Endothelial cell of umbilical vein (primary cell): Measurements from ENCODE around the gene SEMA4C. TPM values are rescaled to one million over a fixed set of nuclear protein-coding genes. Genes with fewer than 3 reads are reported as not detected.

Experiments used
- BruUV-seq: library from RNA; stranded (reverse); fragments of 400-500 nt; replicated peaks from 2 replicates; lab custom pipeline; 2021; lab: Mats Ljungman, UMichigan
- CTCF ChIA-PET: fragments of 300-600, 350-600 bp; sonication (Branson Sonifier 250); formaldehyde crosslinking; loops from one replicate; lab custom pipeline; 2021; ENCODE audit warnings: antibody characterized with exemption, inconsistent platforms; lab: Charles Lee
- POLR2A ChIA-PET: fragments of 300-600, 350-600 bp; sonication (Branson Sonifier 250); formaldehyde crosslinking; loops from one replicate; lab custom pipeline; 2021; ENCODE audit warnings: antibody characterized with exemption, inconsistent platforms; lab: Charles Lee
- DNase-seq: peaks from one replicate; pipeline ENCODE4 v3.0.0-alpha.2; 2011; ENCODE audit warnings: low read depth, low spot score
- FAIRE-seq: peaks from 2 replicates; lab custom pipeline; 2011; peaks lifted over from hg19 to GRCh38; lab: Jason Lieb, UNC
- H2AFZ ChIP-seq: 2 replicates; pipeline ENCODE4 v1.6.0; 2012; ENCODE audit warnings: low read depth, low read length, control low read depth, inconsistent platforms
- H3K27ac ChIP-seq: 2 replicates; pipeline ENCODE4 v1.5.1; 2011; ENCODE audit warnings: low read depth, mild to moderate bottlenecking, control low read depth, low read length, moderate library complexity; ENCODE audit not compliant: insufficient read depth
- H3K27me3 ChIP-seq, 2 experiments: 2 replicates each; pipeline versions ENCODE4 v1.6.0 to v1.6.1; 2011; ENCODE audit warnings: low read length in 2 of 2, mixed read lengths in 1 of 2; ENCODE audit not compliant: control insufficient read depth in 2 of 2, insufficient read depth in 2 of 2
- H3K36me3 ChIP-seq, 2 experiments: 2 replicates in 1 of 2; 3 replicates in 1 of 2; pipeline ENCODE4 v1.5.1; 2011; ENCODE audit warnings: low read length in 2 of 2, mild to moderate bottlenecking in 1 of 2, moderate library complexity in 1 of 2; ENCODE audit not compliant: control insufficient read depth in 2 of 2, insufficient read depth in 2 of 2; ENCODE audit errors: extremely low read depth in 1 of 2
- H3K4me1 ChIP-seq: 3 replicates; pipeline ENCODE4 v1.5.1; 2011; ENCODE audit warnings: mild to moderate bottlenecking, low read length; ENCODE audit not compliant: control insufficient read depth, insufficient read depth; ENCODE audit errors: extremely low read depth
- H3K4me2 ChIP-seq: 2 replicates; pipeline ENCODE4 v1.6.1; 2011; ENCODE audit warnings: low read length, control low read depth, mixed read lengths; ENCODE audit not compliant: insufficient read depth
- H3K4me3 ChIP-seq, 3 experiments: fragments of 200-600 bp in 1 of 3; sonication (generic), shearing (Covaris generic) in 1 of 3; replicated peaks in 1 of 3; 2 replicates each; pipeline ENCODE4 v1.5.1; 2011 to 2016; ENCODE audit warnings: control low read depth in 3 of 3, low read length in 3 of 3, mild to moderate bottlenecking in 2 of 3, inconsistent platforms in 1 of 3, low read depth in 1 of 3, moderate library complexity in 1 of 3; ENCODE audit not compliant: insufficient read depth in 1 of 3
- H3K79me2 ChIP-seq: 2 replicates; pipeline ENCODE4 v1.6.0; 2012; ENCODE audit warnings: low read length, inconsistent platforms; ENCODE audit not compliant: control insufficient read depth, insufficient read depth
- H3K9ac ChIP-seq: replicated peaks from 2 replicates; pipeline ENCODE3; 2011; ENCODE audit warnings: low read length, control low read depth; ENCODE audit not compliant: insufficient read depth; ENCODE audit errors: extremely low read depth
- H3K9me1 ChIP-seq: replicated peaks from 3 replicates; pipeline ENCODE4 v1.6.0; 2011; ENCODE audit warnings: mild to moderate bottlenecking, low read length; ENCODE audit not compliant: control insufficient read depth, insufficient read depth; ENCODE audit errors: extremely low read depth
- H3K9me3 ChIP-seq: replicated peaks from 2 replicates; pipeline ENCODE4 v1.5.1; 2012; ENCODE audit warnings: low read length, inconsistent platforms; ENCODE audit not compliant: control insufficient read depth, insufficient read depth
- H4K20me1 ChIP-seq: replicated peaks from 2 replicates; pipeline ENCODE3; 2011; ENCODE audit warnings: mild to moderate bottlenecking, low read length; ENCODE audit not compliant: control insufficient read depth, insufficient read depth; ENCODE audit errors: extremely low read depth
- CTCF ChIP-seq, 2 donors: IDR thresholded peaks; 1 replicate in 1 of 2; 2 replicates in 1 of 2; pipeline ENCODE4 v1.5.1; 2011; ENCODE audit warnings: low read length in 2 of 2, mild to moderate bottlenecking in 2 of 2, moderate library complexity in 2 of 2, control low read depth in 1 of 2, inconsistent platforms in 1 of 2, low read depth in 1 of 2; ENCODE audit not compliant: insufficient read depth in 1 of 2; ENCODE audit errors: extremely low read depth in 1 of 2
- EZH2 ChIP-seq: IDR thresholded peaks from 2 replicates; pipeline ENCODE4 v1.6.1; 2012; ENCODE audit warnings: borderline replicate concordance, low read depth, mild to moderate bottlenecking, moderate library complexity, low read length, inconsistent platforms; ENCODE audit not compliant: severe bottlenecking
- FOS ChIP-seq: IDR thresholded peaks from 2 replicates; pipeline ENCODE4 v1.6.1; 2011; ENCODE audit warnings: mild to moderate bottlenecking, low read length, moderate library complexity, borderline replicate concordance; ENCODE audit not compliant: insufficient read depth
- GATA2 ChIP-seq: IDR thresholded peaks from 2 replicates; pipeline ENCODE4 v1.7.0; 2011; ENCODE audit warnings: low read depth, mild to moderate bottlenecking, moderate library complexity, mixed read lengths, low read length; ENCODE audit not compliant: insufficient read length, insufficient read depth
- JUN ChIP-seq: IDR thresholded peaks from 2 replicates; pipeline ENCODE4 v1.6.1; 2011; ENCODE audit warnings: borderline replicate concordance, low read depth; ENCODE audit not compliant: insufficient read length, insufficient read depth
- MAX ChIP-seq: IDR thresholded peaks from 2 replicates; pipeline ENCODE4 v1.6.1; 2011; ENCODE audit not compliant: insufficient read depth, insufficient read length
- MYC ChIP-seq: IDR thresholded peaks from one replicate; pipeline ENCODE4 v1.6.1; 2011; ENCODE audit warnings: mild to moderate bottlenecking, low read depth, low read length
- POLR2A ChIP-seq: IDR thresholded peaks from 2 replicates; pipeline ENCODE4 v1.6.1; 2012; ENCODE audit warnings: low read depth, mild to moderate bottlenecking, control low read depth, low read length
- POLR2AphosphoS5 ChIP-seq: IDR thresholded peaks from 2 replicates; pipeline ENCODE4 v1.6.1; 2012; ENCODE audit warnings: low read depth, mild to moderate bottlenecking, control low read depth, low read length, moderate library complexity; ENCODE audit not compliant: insufficient read depth
- dilution Hi-C: fragments of 300-500 bp; cut with MboI; formaldehyde crosslinking; loops from one replicate; pipeline ENCODE4 v1.15.0; 2019; ENCODE audit warnings: low sequenced_read_pairs; ENCODE audit not compliant: extremely low pct_ligation_motif_present
- intact Hi-C: fragments of 100-400 bp; cut with micrococcal nuclease; formaldehyde crosslinking; loops from one replicate; pipeline ENCODE4 v1.10.0; 2022
- polyA plus RNA-seq, 4 experiments: library from polyadenylated mRNA; depleted of rRNA in 3 of 4; stranded (reverse) in 3 of 4; unstranded in 1 of 4; fragments of >200 nt; gene quantifications; 2 replicates each; pipeline versions ENCODE4 v1.2.1 to v1.2.3, GENCODE V29; 2011 to 2012; ENCODE audit warnings: missing spikeins in 1 of 4
- total RNA-seq: library from RNA; stranded (reverse); gene quantifications from 2 replicates; pipeline ENCODE4 v1.2.3, GENCODE V29; 2021

Gene SEMA4C
- total and polyA plus RNA-seq, 2 donors (not counting 3 experiments of a cell fraction or from before 2014, with no cell fraction given) = 16.4 to 17.3 TPM

GRCh38 chr2:96895032-96895745, 25.3 kb upstream of the SEMA4C start:
- CTCF ChIA-PET = interaction anchor here (1.2 kb wide), 1 partner anchor 37 kb away, joined by 3 read pairs; the partner anchor contains the start of gene ANKRD39
- no TSS peak for BruUV-seq
- Histone ChIP-seq H2AFZ (no peak overlapping the region), H3K27me3 (no peaks in the 10 kb centered on the region), H3K27ac (no peak overlapping the region), H3K79me2 (no peaks in the 10 kb centered on the region), H3K9ac (no peak overlapping the region), H3K9me3 (no peaks in the 10 kb centered on the region), H3K4me1 (no peaks in the 10 kb centered on the region), H3K4me2 (no peak overlapping the region), H3K36me3 (no peaks in the 10 kb centered on the region), H3K4me3 (no peak overlapping the region), H3K9me1 (no peaks in the 10 kb centered on the region), H4K20me1 (no peaks in the 10 kb centered on the region)
- no peak for FAIRE-seq
- dilution Hi-C loops (no loop called here), intact Hi-C loops (no loop called here)
- POLR2A ChIA-PET = no interaction called here
- TF ChIP-seq GATA2 = no peak
- no peak for TF ChIP-seq MAX
- TF ChIP-seq POLR2AphosphoS5 = no peak
- TF ChIP-seq EZH2 = no peak
- TF ChIP-seq MYC = no peak
- no peak for DNase-seq

- H2AFZ ChIP-seq = no peak overlapping the region
- no peaks in the 10 kb centered on the region for H3K79me2 ChIP-seq
- BruUV-seq = no TSS peak
- no peak overlapping the region for H3K4me3 ChIP-seq
- H3K9me1 ChIP-seq = no peaks in the 10 kb centered on the region
- H3K27ac ChIP-seq = no peak overlapping the region
- no peaks in the 10 kb centered on the region for H3K4me1 ChIP-seq
- FAIRE-seq (no peak), DNase-seq (no peak)
- POLR2A ChIA-PET = no interaction called here
- TF ChIP-seq CTCF (IDR thresholded peaks at IDR 0.05; ENCODE audit: extremely low read depth in 1 of 2, insufficient read depth in 1 of 2, low read depth in 1 of 2, low read length in 2 of 2) = no peak
- TF ChIP-seq EZH2 = no peak
- TF ChIP-seq GATA2 = no peak
- TF ChIP-seq MAX = no peak
- no peak for TF ChIP-seq JUN
- no peak for TF ChIP-seq POLR2A
- TF ChIP-seq POLR2AphosphoS5 = no peak
- TF ChIP-seq FOS = no peak
- no peaks in the 10 kb centered on the region for H4K20me1 ChIP-seq
- intact Hi-C loops (no loop called here), dilution Hi-C loops (no loop called here)
- no peaks in the 10 kb centered on the region for H3K9me3 ChIP-seq
- H3K27me3 ChIP-seq = no peaks in the 10 kb centered on the region
- no peaks in the 10 kb centered on the region for H3K36me3 ChIP-seq
- no peak overlapping the region for H3K9ac ChIP-seq
- H3K4me2 ChIP-seq = no peak overlapping the region
- CTCF ChIA-PET = no interaction called here
Measured at GRCh38 chr2:96894151-96894531, 24.3 kb upstream of the SEMA4C start.
